Right kidney (tissue), 1 donor: ENCODE measurements around the gene MOK.
A peak's percentile ranks its signal among the peaks of the same experiment; 100 is the strongest.

Source experiments
- DNase-seq: peaks from one replicate; pipeline ENCODE4 v3.0.0-alpha.2; 2016

MOK gene

DNA sequence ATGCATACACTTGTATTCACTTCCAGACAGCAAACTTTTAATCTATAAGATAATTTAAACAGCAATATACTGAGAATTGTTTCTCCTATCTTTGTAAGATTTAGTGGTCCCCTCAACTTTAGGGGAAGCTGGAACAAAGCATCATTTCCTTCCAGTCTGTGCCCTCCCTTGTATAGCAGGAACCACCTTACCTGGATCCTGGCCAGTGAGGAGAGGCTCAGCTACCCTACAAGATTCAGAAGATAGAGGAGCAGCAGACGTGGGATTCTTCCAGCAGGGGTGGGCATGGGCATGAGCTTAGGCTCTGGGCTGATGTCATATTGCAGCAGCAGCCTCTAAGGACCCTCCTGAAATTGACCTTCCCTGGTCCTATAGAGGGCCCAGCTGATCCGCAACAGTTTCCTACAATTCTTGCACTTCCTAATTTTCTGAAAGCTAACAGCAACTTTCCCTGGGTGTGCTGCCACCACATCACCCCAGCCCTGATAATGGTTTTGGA is 21.3 kb downstream of the MOK start:
- DNase-seq = no peak

- DNase-seq = no peak
These were observed 22.1 kb downstream of the MOK start for GRCh38 chr14:102282751-102283465.

DNA sequence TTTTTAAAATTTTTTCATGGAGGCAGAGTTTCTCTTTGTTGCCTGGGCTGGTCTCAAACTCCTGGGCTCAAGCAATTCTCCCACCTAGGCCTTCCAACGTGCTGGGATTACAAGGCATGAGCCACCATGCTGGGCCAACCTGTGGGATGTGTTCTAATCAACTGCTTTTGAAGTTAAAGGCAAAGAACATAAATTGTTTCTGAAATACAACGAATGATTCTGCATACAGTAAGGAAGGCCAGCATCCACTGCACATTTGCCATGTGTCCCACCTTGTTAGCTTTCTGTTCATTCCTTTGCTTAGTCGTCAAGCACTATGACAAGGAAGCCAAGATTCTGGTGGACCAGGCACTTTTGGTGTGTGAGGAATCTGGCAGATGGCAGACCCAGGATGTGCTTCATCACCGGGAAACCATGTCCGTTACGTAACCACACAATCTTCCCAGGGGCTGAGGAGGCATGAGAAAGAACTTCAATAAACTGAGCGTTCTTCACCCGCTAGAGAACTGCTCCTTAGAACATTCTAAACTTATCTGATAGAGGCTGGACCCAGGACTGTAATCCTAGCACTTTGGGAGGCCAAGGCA is 24.5 kb downstream of the MOK start:
- no peak for DNase-seq

GRCh38 chr14:102279688-102280348 is 25.1 kb downstream of the MOK start:
- DNase-seq = no peak

GRCh38 chr14:102279282-102279681 is 25.7 kb downstream of the MOK start:
- DNase-seq = no peak

- DNase-seq = no peak
These were observed 26.4 kb downstream of the MOK start for GRCh38 chr14:102278631-102278935.

GRCh38 chr14:102277874-102278630 is 26.9 kb downstream of the MOK start:
- DNase-seq = no peak

- DNase-seq = no peak
These were observed 29.1 kb downstream of the MOK start for GRCh38 chr14:102275866-102276265.

GRCh38 chr14:102272392-102272791 is 32.6 kb downstream of the MOK start:
- no peak for DNase-seq

DNA sequence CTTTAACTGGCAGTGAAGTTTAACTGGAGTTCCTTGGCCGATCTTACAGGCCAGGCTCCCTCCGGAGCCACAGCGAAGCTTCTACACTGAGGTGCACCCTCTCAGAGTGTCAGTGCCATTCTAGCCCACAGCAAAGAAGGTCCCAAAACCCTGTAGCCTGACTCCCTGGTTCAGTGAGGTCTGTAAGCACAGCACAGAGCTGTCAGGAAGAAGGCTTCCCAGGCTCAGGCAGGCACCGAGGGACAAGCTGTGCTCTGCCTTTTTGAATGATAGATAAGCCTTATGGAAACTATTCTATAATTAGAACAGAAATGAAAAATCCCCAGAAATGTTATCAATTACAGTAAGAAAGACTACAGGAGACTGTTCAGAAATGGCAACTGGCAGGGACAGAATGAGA is 40.2 kb downstream of the MOK start:
- DNase-seq = no peak

GRCh38 chr14:102264355-102264754 is 40.6 kb downstream of the MOK start:
- no peak for DNase-seq

GRCh38 chr14:102262929-102263462 is 42.0 kb downstream of the MOK start:
- DNase-seq = peak; percentile 56

DNA sequence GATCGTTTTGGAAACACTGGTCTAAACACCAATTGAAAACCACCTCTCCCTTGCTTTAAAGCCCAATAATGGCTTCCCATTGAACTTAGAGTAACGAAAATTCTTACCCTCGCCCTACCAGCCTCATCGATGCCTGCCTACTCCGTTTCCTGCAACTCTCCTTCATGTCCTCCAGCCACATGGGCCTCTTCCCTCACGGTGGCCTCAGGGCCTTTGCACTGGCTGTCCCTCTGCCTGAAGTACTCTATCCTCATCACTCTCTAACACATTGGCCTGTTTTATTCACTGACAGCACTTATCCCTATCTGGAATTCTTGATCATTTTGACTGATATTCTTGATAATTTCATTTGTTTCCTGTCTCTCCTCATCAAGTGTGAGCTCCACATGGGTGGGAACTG is 46.8 kb downstream of the MOK start:
- DNase-seq = no peak

GRCh38 chr14:102256716-102257115 is 48.2 kb downstream of the MOK start:
- DNase-seq = no peak

- DNase-seq = no peak
These were observed 49.4 kb downstream of the MOK start for GRCh38 chr14:102255401-102256190.

GRCh38 chr14:102252834-102253801 is 51.8 kb downstream of the MOK start:
- no peak for DNase-seq

- DNase-seq = no peak
These were observed 53.8 kb downstream of the MOK start for GRCh38 chr14:102251161-102251560.

GRCh38 chr14:102250636-102251035 is 54.3 kb downstream of the MOK start:
- DNase-seq = no peak

GRCh38 chr14:102249981-102250380 is 55.0 kb downstream of the MOK start:
- DNase-seq = no peak

DNA sequence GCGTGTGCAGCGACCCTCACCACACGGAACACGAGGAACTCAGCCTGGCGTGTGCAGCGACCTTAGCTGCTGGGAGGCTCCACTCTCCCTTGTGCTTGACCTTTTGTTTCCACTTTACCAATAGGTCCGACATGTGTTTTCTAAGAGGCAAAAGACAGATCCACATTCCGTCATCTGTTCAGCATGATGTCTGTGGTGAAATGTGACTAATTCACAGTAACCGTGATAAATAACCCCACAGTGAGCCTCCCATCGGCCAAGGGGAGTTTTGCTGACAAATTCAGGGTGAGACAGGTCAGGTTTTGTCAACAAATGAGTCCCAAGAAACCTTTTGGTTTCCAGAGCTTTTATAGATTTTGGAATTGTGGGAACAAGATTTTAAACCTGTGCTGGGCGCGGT is 55.9 kb downstream of the MOK start:
- DNase-seq = no peak

- DNase-seq = no peak
These were observed 56.8 kb downstream of the MOK start for GRCh38 chr14:102248121-102248520.
